Kidney epithelial cell (primary cell): ENCODE data around the gene PDCD11. TPM values are rescaled to one million over a fixed set of nuclear protein-coding genes. Genes with fewer than 3 reads are reported as not detected.
A peak's percentile ranks its signal among the peaks of the same experiment; 100 is the strongest.

Source experiments
- DNase-seq: peaks from one replicate; pipeline ENCODE4 v3.0.0-alpha.2; 2010; ENCODE audit warnings: low read depth
- H3K27me3 ChIP-seq: 2 replicates; pipeline ENCODE4 v1.6.0; 2011; ENCODE audit warnings: low read length; ENCODE audit not compliant: control insufficient read depth, insufficient read depth
- H3K36me3 ChIP-seq: 2 replicates; pipeline ENCODE4 v1.5.1; 2011; ENCODE audit warnings: low read length; ENCODE audit not compliant: control insufficient read depth, insufficient read depth
- H3K4me3 ChIP-seq: 2 replicates; pipeline ENCODE4 v1.5.1; 2011; ENCODE audit warnings: low read depth, mild to moderate bottlenecking, control low read depth, low read length
- total RNA-seq: library from RNA; depleted of rRNA; stranded (reverse); fragments of >200 nt; gene quantifications from 2 replicates; pipeline ENCODE4 v1.2.3, GENCODE V29; 2015
- TF ChIP-seq, protein P1 (sequence below): IDR thresholded peaks from 2 replicates; pipeline ENCODE4 v1.5.1; 2011; ENCODE audit warnings: mild to moderate bottlenecking, moderate library complexity, low read length, control low read depth, inconsistent platforms; ENCODE audit not compliant: insufficient read depth, poor library complexity, severe bottlenecking

The PDCD11 gene
- total RNA-seq, 1 donor from 2014 or later, result 53.0 TPM

- Histone ChIP-seq H3K36me3 (no peaks in the 10 kb centered on the region), H3K27me3 (peaks cover 3% of the 10 kb centered on the region), H3K4me3 (no peak overlapping the region)
- TF ChIP-seq, protein P1, sequence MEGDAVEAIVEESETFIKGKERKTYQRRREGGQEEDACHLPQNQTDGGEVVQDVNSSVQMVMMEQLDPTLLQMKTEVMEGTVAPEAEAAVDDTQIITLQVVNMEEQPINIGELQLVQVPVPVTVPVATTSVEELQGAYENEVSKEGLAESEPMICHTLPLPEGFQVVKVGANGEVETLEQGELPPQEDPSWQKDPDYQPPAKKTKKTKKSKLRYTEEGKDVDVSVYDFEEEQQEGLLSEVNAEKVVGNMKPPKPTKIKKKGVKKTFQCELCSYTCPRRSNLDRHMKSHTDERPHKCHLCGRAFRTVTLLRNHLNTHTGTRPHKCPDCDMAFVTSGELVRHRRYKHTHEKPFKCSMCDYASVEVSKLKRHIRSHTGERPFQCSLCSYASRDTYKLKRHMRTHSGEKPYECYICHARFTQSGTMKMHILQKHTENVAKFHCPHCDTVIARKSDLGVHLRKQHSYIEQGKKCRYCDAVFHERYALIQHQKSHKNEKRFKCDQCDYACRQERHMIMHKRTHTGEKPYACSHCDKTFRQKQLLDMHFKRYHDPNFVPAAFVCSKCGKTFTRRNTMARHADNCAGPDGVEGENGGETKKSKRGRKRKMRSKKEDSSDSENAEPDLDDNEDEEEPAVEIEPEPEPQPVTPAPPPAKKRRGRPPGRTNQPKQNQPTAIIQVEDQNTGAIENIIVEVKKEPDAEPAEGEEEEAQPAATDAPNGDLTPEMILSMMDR, result no peak
- DNase-seq, result no peak
Measured at GRCh38 chr10:103487410-103487708, 90.9 kb downstream of the PDCD11 start.

GRCh38 chr10:103490986-103491314, 94.5 kb downstream of the PDCD11 start:
- DNase-seq, result no peak
- Histone ChIP-seq H3K36me3 (no peaks in the 10 kb centered on the region), H3K27me3 (peaks cover 23% of the 10 kb centered on the region), H3K4me3 (no peak overlapping the region)
- TF ChIP-seq, protein P1, result no peak

GRCh38 chr10:103491729-103492364, 95.4 kb downstream of the PDCD11 start:
- H3K27me3 ChIP-seq, result peaks cover 25% of the 10 kb centered on the region
- peak; percentile 97 for DNase-seq
- H3K4me3 ChIP-seq, result no peak overlapping the region
- TF ChIP-seq, protein P1, result no peak
- no peaks in the 10 kb centered on the region for H3K36me3 ChIP-seq

DNA sequence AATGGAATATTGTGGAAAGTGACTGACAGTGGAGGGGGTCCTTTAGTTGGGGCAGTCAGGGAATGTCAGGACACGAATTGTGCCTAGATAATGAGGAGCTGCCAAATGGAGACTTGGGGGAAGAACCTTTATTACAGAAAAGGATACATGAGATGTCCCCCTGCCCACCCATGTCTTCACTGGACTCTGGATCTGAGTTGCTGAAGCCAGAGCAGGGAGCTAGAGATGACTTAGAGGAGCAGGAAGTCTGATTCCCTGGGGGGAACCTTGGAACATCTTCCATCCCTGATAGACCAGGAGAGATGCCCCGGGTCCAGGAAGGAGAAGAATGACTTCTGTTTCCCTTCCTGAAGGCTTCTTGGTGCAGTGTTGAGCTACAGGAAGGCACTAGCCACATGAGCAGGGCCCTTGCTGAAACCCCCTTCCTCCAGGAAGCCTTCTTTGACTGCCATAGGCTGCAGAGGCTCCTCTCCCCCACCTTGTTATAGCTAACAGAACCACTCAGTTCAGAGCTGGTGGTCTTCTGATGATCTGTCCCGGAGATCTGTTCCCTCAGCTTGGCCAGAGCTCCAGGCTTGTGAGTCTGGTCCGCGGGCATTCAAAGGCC, 96.3 kb downstream of the PDCD11 start:
- no peak overlapping the region for H3K4me3 ChIP-seq
- H3K36me3 ChIP-seq, result no peaks in the 10 kb centered on the region
- no peak for DNase-seq
- TF ChIP-seq, protein P1, result no peak
- peaks cover 28% of the 10 kb centered on the region for H3K27me3 ChIP-seq

DNA sequence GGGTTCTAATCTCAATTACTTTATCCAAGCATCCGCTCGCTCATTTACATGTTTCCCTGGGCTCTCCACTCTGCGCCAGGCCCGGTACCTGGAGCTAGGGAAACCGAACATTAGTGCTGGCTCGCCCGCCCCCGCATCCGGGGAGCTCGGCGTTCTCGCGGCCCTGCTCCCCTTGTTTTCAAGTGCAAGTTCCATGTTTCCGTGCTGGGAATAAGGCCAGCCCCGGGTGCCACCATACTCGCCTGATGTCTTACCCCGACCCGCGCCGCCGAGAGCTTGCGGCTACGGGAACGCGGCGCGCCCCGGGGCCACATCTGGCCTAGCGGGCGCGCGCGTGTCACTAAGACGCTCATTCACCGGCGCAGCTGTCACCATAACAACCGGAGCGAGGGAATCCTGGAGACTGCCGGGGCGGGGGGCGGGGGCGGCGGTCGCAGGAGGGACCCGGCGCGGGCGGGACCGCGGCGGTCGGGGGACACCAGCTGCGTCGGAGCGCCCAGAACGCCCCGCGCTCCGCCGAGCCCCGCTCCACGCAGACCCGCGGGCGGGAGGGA, 97.0 kb downstream of the PDCD11 start, which contains the start of gene NEURL1:
Gene NEURL1, plus strand, starts transcription at position 344 of the 554 bp plus-strand sequence. CDS start 683 bp downstream, outside the sequence.
- no peak for DNase-seq
- peaks cover 30% of the 10 kb centered on the region for H3K27me3 ChIP-seq
- H3K36me3 ChIP-seq, result no peaks in the 10 kb centered on the region
- TF ChIP-seq, protein P1, result no peak
- peak within 1 kb of the TSS; percentile 25 for H3K4me3 ChIP-seq
